SK-N-SH (cell line): ENCODE data around the gene RPS5. TPM values are rescaled to one million over a fixed set of nuclear protein-coding genes. Genes with fewer than 3 reads are reported as not detected.

ENCODE experiments used
- CTCF ChIA-PET: fragments of 300-600, 350-600 bp; formaldehyde crosslinking; extraction: SDS; loops from one replicate; lab custom pipeline; 2021; lab: Yijun Ruan, JAX
- POLR2A ChIA-PET: fragments of 350-600 bp; sonication (Branson Sonifier 250); formaldehyde crosslinking; extraction: SDS; loops from one replicate; lab custom pipeline; 2020; ENCODE audit warnings: antibody characterized with exemption, inconsistent platforms; lab: Yijun Ruan, JAX
- DNase-seq: peaks from one replicate; pipeline ENCODE4 v3.0.0; 2012
- H2AFZ ChIP-seq: fragments of 200-600 bp; sonication (generic); 2 replicates; pipeline ENCODE4 v1.8.1; 2016; ENCODE audit warnings: antibody characterized with exemption, mild to moderate bottlenecking, low read depth
- H3F3A ChIP-seq: fragments of 200-600 bp; sonication (generic); replicated peaks from 2 replicates; pipeline ENCODE3; 2016; ENCODE audit warnings: antibody characterized with exemption, mild to moderate bottlenecking; ENCODE audit not compliant: insufficient read depth
- H3K27ac ChIP-seq, 2 experiments: fragments of 200-500 bp in 1 of 2; fragments of 200-600 bp in 1 of 2; sonication (Bioruptor generic) in 1 of 2; sonication (generic), shearing (Covaris generic) in 1 of 2; 2 replicates each; pipeline versions ENCODE4 v1.5.1 to v1.6.1; 2014 to 2016; ENCODE audit warnings: low read depth in 2 of 2, inconsistent platforms in 1 of 2, low read length in 1 of 2, mild to moderate bottlenecking in 1 of 2, mixed read lengths in 1 of 2
- H3K27me3 ChIP-seq: fragments of 200-600 bp; sonication (generic), shearing (Covaris generic); 2 replicates; pipeline ENCODE4 v1.6.1; 2016; ENCODE audit warnings: mixed run types; ENCODE audit not compliant: insufficient read depth
- H3K36me3 ChIP-seq, 2 experiments: fragments of 200-500 bp in 1 of 2; fragments of 200-600 bp in 1 of 2; sonication (Bioruptor generic) in 1 of 2; sonication (generic) in 1 of 2; replicated peaks in 1 of 2; 2 replicates each; pipeline versions ENCODE3 to v1.5.1; 2014 to 2016; ENCODE audit warnings: low read length in 1 of 2, mild to moderate bottlenecking in 1 of 2; ENCODE audit not compliant: insufficient read depth in 2 of 2, control insufficient read depth in 1 of 2
- H3K4me1 ChIP-seq, 2 experiments: fragments of 200-500 bp in 1 of 2; fragments of 200-600 bp in 1 of 2; sonication (Bioruptor generic) in 1 of 2; sonication (generic), shearing (Covaris generic) in 1 of 2; 2 replicates each; pipeline versions ENCODE4 v1.5.1 to v1.6.1; 2014 to 2016; ENCODE audit warnings: low read depth in 1 of 2, low read length in 1 of 2, mixed run types in 1 of 2; ENCODE audit not compliant: insufficient read depth in 2 of 2, control insufficient read depth in 1 of 2
- H3K4me2 ChIP-seq: fragments of 200-600 bp; sonication (generic), shearing (Covaris generic); 2 replicates; pipeline ENCODE4 v1.6.1; 2017; ENCODE audit warnings: mixed run types
- H3K4me3 ChIP-seq, 2 experiments: fragments of 200-500 bp in 1 of 2; fragments of 200-600 bp in 1 of 2; sonication (Bioruptor generic) in 1 of 2; sonication (generic), shearing (Covaris generic) in 1 of 2; 2 replicates each; pipeline versions ENCODE4 v1.5.1 to v1.8.1; 2014 to 2016; ENCODE audit warnings: low read depth in 2 of 2, inconsistent platforms in 1 of 2, low read length in 1 of 2, mild to moderate bottlenecking in 1 of 2, mixed read lengths in 1 of 2, moderate library complexity in 1 of 2
- H3K79me2 ChIP-seq: fragments of 200-600 bp; sonication (generic); 2 replicates; pipeline ENCODE4 v1.8.1; 2017; ENCODE audit warnings: mild to moderate bottlenecking; ENCODE audit not compliant: insufficient read depth
- H3K9ac ChIP-seq: fragments of 200-600 bp; sonication (generic); 2 replicates; pipeline ENCODE4 v1.6.1; 2017; ENCODE audit warnings: mixed run types
- H3K9me2 ChIP-seq: fragments of 200-600 bp; sonication (generic); 2 replicates; pipeline ENCODE4 v1.6.1; 2017; ENCODE audit warnings: mixed run types
- H3K9me3 ChIP-seq: fragments of 200-600 bp; sonication (generic); 2 replicates; pipeline ENCODE4 v1.6.1; 2017; ENCODE audit warnings: mixed run types, mild to moderate bottlenecking, moderate library complexity
- H4K20me1 ChIP-seq: fragments of 200-600 bp; sonication (generic); 2 replicates; pipeline ENCODE4 v1.6.1; 2017; ENCODE audit warnings: mild to moderate bottlenecking, mixed run types; ENCODE audit not compliant: insufficient read depth
- CHD2 ChIP-seq: fragments of 150-350 bp; IDR thresholded peaks from 2 replicates; pipeline ENCODE4 v1.6.1; 2018; ENCODE audit warnings: low read length; ENCODE audit not compliant: partially characterized antibody
- CTCF ChIP-seq: fragments of 200-600 bp; sonication (generic); IDR thresholded peaks from 2 replicates; pipeline ENCODE4 v1.6.1; 2017; ENCODE audit warnings: antibody characterized with exemption, mild to moderate bottlenecking, moderate library complexity
- EP300 ChIP-seq, 2 experiments: IDR thresholded peaks; 2 replicates each; pipeline versions ENCODE4 v1.4.0 to v1.6.1; 2012; ENCODE audit warnings: borderline replicate concordance in 1 of 2, low read depth in 1 of 2, low read length in 1 of 2
- EZH2phosphoT487 ChIP-seq: fragments of 200-600 bp; sonication (generic); IDR thresholded peaks from 2 replicates; pipeline ENCODE4 v1.6.1; 2017; ENCODE audit warnings: low read depth, mixed run types, mild to moderate bottlenecking, antibody characterized with exemption, moderate library complexity, borderline replicate concordance
- FOXJ3 ChIP-seq: sonication (generic); formaldehyde crosslinking; IDR thresholded peaks from 2 replicates; pipeline ENCODE4 v1.5.1; 2020; ENCODE audit warnings: mild to moderate bottlenecking, missing genetic modification reagents
- GABPA ChIP-seq: IDR thresholded peaks from 2 replicates; pipeline ENCODE4 v1.4.0; 2012; ENCODE audit warnings: low read depth, mild to moderate bottlenecking
- GATA2 ChIP-seq: sonication (generic); formaldehyde crosslinking; IDR thresholded peaks from 2 replicates; pipeline ENCODE4 v1.5.0; 2020; ENCODE audit warnings: mild to moderate bottlenecking, missing genetic modification reagents
- IRF3 ChIP-seq: fragments of 150-350 bp; IDR thresholded peaks from 2 replicates; pipeline ENCODE4 v1.6.1; 2016; ENCODE audit warnings: mild to moderate bottlenecking, low read depth, low read length
- JUND ChIP-seq: IDR thresholded peaks from 2 replicates; pipeline ENCODE4 v1.4.0; 2012
- MAX ChIP-seq: IDR thresholded peaks from 2 replicates; pipeline ENCODE4 v1.4.0; 2012; ENCODE audit warnings: low read depth
- MXI1 ChIP-seq: IDR thresholded peaks from 2 replicates; pipeline ENCODE4 v1.6.1; 2012; ENCODE audit warnings: mild to moderate bottlenecking, low read depth, low read length, improper control_type of control experiment
- NFIC ChIP-seq: IDR thresholded peaks from 2 replicates; pipeline ENCODE4 v1.4.0; 2012; ENCODE audit warnings: borderline replicate concordance
- NRF1 ChIP-seq: IDR thresholded peaks from 2 replicates; pipeline ENCODE4 v1.6.1; 2012; ENCODE audit warnings: low read depth, mild to moderate bottlenecking, low read length
- PBX3 ChIP-seq: IDR thresholded peaks from 2 replicates; pipeline ENCODE4; 2012
- POLR2AphosphoS5 ChIP-seq: IDR thresholded peaks from 2 replicates; pipeline ENCODE4 v1.6.1; 2012; ENCODE audit warnings: low read depth, low read length
- RAD21 ChIP-seq: IDR thresholded peaks from 2 replicates; pipeline ENCODE4 v1.6.1; 2012; ENCODE audit warnings: mild to moderate bottlenecking, low read length
- RFX5 ChIP-seq: IDR thresholded peaks from 2 replicates; pipeline ENCODE4 v1.6.1; 2012; ENCODE audit warnings: mild to moderate bottlenecking, improper control_type of control experiment, low read length
- SMC3 ChIP-seq: IDR thresholded peaks from 2 replicates; pipeline ENCODE4 v1.6.1; 2012; ENCODE audit warnings: low read depth, low read length, improper control_type of control experiment
- USF1 ChIP-seq: IDR thresholded peaks from 2 replicates; pipeline ENCODE4 v1.4.0; 2012; ENCODE audit warnings: low read depth, borderline replicate concordance
- YY1 ChIP-seq: IDR thresholded peaks from 2 replicates; pipeline ENCODE4 v1.4.0; 2012; ENCODE audit warnings: low read depth, mild to moderate bottlenecking
- WGBS: methylation state at CpG from one replicate; pipeline ENCODE4 v1.1.6; 2017; ENCODE audit warnings: low lambda C conversion rate; 5-methylcytosine and 5-hydroxymethylcytosine counted together
- polyA plus RNA-seq, 3 experiments: library from polyadenylated mRNA; depleted of rRNA; stranded (reverse); fragments of >200 nt; gene quantifications; 2 replicates each; pipeline ENCODE4 v1.2.3, GENCODE V29; 2012

RPS5 gene
- polyA plus RNA-seq, 1 of the 3 experiments (the other 2 are of a cell fraction): 4,334 TPM

GRCh38 chr19:58388175-58388526 is 1.1 kb downstream of the RPS5 start:
- Histone ChIP-seq H3F3A (peaks cover 22% of the 10 kb centered on the region), H3K4me2 (peak overlapping the region; percentile 85), H3K79me2 (peaks cover 70% of the 10 kb centered on the region), H4K20me1 (peaks cover 43% of the 10 kb centered on the region), H3K27ac (no peak overlapping the region), H2AFZ (no peak overlapping the region), H3K4me1 (peaks cover 16 to 25% of the 10 kb centered on the region in 2 experiments; a peak in 3 of 4 replicates), H3K36me3 (peaks cover 27 to 44% of the 10 kb centered on the region in 2 experiments), H3K4me3 (peak overlapping the region; percentile 87 to 92), H3K9me2 (no peaks in the 10 kb centered on the region), H3K9ac (peak overlapping the region; percentile 91), H3K27me3 (no peaks in the 10 kb centered on the region), H3K9me3 (no peaks in the 10 kb centered on the region)
- ChIA-PET CTCF (interaction anchor here (0.6 kb wide), 1 partner anchor 775 kb away, joined by 3 read pairs; no protein-coding TSS in a partner anchor), POLR2A (interaction anchor here (0.9 to 1.6 kb wide), 5 partner anchors 10 to 131 kb away, joined by 3 to 5 read pairs (median 4); partner anchors contain the start of genes ZBTB45 and ZNF497)
- WGBS: 28% methylated on average over 3 of the region's 3 CpGs
- no peak for TF ChIP-seq FOXJ3 (CRISPR knock-in tag)
- TF ChIP-seq CHD2: no peak
- TF ChIP-seq POLR2AphosphoS5: no peak
- TF ChIP-seq USF1: no peak
- no peak for TF ChIP-seq EP300 (IDR thresholded peaks at IDR 0.05; ENCODE audit: borderline replicate concordance in 1 of 2, low read depth in 1 of 2, low read length in 1 of 2)
- no peak for TF ChIP-seq YY1
- TF ChIP-seq NRF1: no peak
- TF ChIP-seq MAX: no peak
- no peak for TF ChIP-seq PBX3
- no peak for TF ChIP-seq SMC3
- DNase-seq: no peak

- Histone ChIP-seq H3K36me3 (peaks cover 48 to 55% of the 10 kb centered on the region in 2 experiments), H3F3A (peaks cover 36% of the 10 kb centered on the region), H4K20me1 (peaks cover 39% of the 10 kb centered on the region), H3K4me2 (no peak overlapping the region), H3K27ac (no peak overlapping the region), H2AFZ (no peak overlapping the region), H3K4me3 (no peak overlapping the region), H3K27me3 (no peaks in the 10 kb centered on the region), H3K9ac (no peak overlapping the region), H3K4me1 (peaks cover 7 to 8% of the 10 kb centered on the region in 2 experiments; a peak in 2 of 4 replicates), H3K9me3 (no peaks in the 10 kb centered on the region), H3K79me2 (peaks cover 46% of the 10 kb centered on the region), H3K9me2 (no peaks in the 10 kb centered on the region)
- no peak for DNase-seq
- WGBS: 90% methylated on average over 8 of the region's 26 CpGs
- POLR2A ChIA-PET: no interaction called here
- TF ChIP-seq GATA2 (CRISPR knock-in tag): no peak
- no peak for TF ChIP-seq EZH2phosphoT487
- no peak for TF ChIP-seq CTCF
- no peak for TF ChIP-seq RAD21
- no peak for TF ChIP-seq NRF1
- TF ChIP-seq MXI1: no peak
- no peak for TF ChIP-seq MAX
- TF ChIP-seq RFX5: no peak
- no peak for TF ChIP-seq FOXJ3 (CRISPR knock-in tag)
- no peak for TF ChIP-seq CHD2
- no peak for TF ChIP-seq IRF3
- no peak for TF ChIP-seq JUND
- no peak for TF ChIP-seq GABPA
- TF ChIP-seq NFIC: no peak
- CTCF ChIA-PET: interaction anchor here (0.7 kb wide), 1 partner anchor 127 kb away, joined by 3 read pairs; the partner anchor contains the start of gene ZBTB45
These were observed 6.1 kb downstream of the RPS5 start for GRCh38 chr19:58392945-58393724.
